ENCODE measurements around the gene ELL2.
"Not testable (repeated sequence)": the region's sequence is repeated elsewhere in the genome, so short reads cannot be mapped to it uniquely, and the experiment has no call there.

Gene ELL2

DNA sequence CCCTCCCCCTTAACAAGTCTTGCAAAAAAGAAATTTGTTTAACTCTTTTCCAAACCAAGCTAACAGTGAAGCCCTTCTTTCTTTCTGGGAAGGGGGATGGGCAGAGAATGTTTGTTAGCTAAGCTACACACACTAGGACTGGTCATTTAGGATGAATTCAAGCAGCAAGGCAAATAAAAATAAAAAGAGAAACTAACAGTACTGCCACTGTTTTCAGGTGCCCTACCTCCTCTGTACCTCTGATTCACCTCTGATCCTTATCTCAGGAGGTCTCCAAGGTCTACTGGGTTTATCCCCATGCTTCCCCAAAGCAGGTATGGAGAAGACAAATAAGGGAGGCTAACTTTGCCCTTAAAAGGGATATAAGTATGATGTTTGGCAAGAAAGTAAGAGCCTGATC lies 52.9 kb downstream of the ELL2 start:
- no peak for DNase-seq (ENCODE audit: low spot score)
- no peak for TF ChIP-seq CTCF (IDR thresholded peaks at IDR 0.05)
- no peak overlapping the region for H3K27ac ChIP-seq
- H3K4me3 ChIP-seq = no peak overlapping the region

DNA sequence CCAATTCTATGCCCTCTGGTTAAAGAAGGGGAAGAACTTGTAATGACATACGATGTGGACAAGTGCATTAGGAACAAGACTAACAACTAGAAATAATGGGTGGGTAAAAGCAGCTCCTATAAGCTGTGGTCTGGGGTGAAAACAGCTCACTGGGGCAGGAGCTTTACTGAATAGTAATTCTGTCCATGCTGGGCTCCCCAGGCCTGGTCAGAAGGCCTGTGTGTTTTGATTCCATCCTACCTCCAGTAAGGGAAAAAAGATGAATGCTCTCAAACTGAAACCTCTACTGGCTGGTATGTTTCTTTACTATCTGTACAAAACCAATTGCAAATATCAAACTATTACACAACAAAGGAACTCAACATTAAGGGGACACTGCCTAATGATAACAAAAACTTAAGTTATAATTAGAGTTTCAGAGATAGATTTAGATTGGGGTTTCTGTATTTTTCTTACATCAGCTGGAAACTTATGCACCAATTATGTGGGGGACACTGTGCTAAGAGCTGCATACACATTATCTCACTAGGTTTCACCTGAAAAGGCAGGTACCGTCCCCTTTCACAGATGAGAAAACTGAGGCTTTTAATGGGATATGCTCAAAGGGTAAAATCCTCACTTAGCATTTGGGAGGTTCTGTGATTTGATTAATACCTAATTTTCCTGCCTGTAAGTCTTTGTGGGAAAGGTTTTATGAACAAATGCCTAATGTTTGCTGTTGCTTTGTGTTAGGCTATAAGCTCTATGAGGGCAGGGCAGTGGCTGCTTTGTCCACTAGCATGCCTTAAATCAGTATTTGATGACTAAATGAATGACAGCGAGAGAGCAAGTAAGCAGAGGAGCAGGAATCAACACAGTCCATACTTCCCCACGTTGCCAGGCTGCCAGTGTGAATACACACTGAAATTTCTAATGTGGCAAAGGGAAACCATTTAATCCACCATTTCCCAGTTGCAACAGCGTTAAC lies 53.6 kb downstream of the ELL2 start:
- TF ChIP-seq CTCF (IDR thresholded peaks at IDR 0.05) = no peak
- no peak overlapping the region for H3K4me3 ChIP-seq
- no peak for DNase-seq (ENCODE audit: low spot score)
- no peak overlapping the region for H3K27ac ChIP-seq

DNA sequence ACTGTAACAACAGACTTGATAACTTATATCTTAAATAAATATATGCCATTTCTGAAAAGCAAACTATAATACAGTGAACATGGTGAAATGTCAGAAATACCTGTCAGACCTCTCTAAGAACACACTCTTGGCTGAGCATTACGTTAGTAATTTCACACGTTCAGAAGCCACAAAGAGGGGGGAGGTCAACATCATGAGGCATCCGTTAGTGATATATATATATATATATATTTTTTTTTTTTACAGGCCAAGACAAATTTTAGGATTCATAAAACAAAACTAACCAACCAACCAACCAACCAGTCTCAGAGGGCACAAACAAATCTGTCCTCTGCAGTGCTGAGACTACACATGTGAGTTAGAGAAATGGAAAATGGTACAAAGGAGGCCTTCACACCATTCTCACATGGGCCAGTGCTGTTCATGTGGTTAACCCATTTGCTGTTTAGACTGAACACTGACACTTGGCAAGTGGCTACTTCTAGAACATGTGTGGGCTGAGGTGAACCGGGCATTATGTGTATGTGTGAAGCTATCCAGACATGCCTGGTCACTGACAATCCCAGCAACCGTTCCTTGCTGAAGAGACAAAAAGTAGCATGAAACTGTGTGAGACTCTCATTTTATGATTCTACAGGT lies 54.5 kb downstream of the ELL2 start:
- H3K27ac ChIP-seq = no peak overlapping the region
- TF ChIP-seq CTCF (IDR thresholded peaks at IDR 0.05) = no peak
- DNase-seq (ENCODE audit: low spot score) = no peak
- H3K4me3 ChIP-seq = no peak overlapping the region

DNA sequence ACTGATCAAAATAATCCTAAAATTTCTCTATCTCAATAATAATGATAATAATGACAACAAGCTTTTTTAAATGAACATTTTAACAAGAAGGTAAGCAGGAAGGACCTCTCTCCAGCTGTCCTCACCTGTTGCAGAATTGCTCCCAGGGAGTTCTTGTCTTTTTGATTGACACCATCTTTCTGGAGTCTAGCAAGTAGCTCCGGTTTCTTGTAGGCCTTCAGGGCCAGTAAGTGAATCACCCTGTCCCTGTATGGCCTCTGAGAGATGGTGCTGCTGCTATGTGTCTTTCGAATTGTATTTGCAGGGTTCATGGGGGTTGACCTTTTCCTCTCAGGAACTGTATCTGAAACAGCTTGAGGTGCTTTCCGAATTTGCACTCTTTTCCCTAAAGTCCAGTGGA lies 55.3 kb downstream of the ELL2 start:
- not testable (repeated sequence) for H3K4me3 ChIP-seq; H3K27ac ChIP-seq; DNase-seq (ENCODE audit: low spot score)

GRCh38 chr5:95904827-95905226 lies 56.8 kb downstream of the ELL2 start:
- TF ChIP-seq CTCF (IDR thresholded peaks at IDR 0.05) = no peak
- Histone ChIP-seq H3K27ac (no peak overlapping the region), H3K4me3 (no peak overlapping the region)
- no peak for DNase-seq (ENCODE audit: low spot score)

GRCh38 chr5:95903838-95904237 lies 57.8 kb downstream of the ELL2 start:
- no peak for TF ChIP-seq CTCF (IDR thresholded peaks at IDR 0.05)
- no peak overlapping the region for H3K27ac ChIP-seq
- H3K4me3 ChIP-seq = no peak overlapping the region
- DNase-seq (ENCODE audit: low spot score) = no peak

DNA sequence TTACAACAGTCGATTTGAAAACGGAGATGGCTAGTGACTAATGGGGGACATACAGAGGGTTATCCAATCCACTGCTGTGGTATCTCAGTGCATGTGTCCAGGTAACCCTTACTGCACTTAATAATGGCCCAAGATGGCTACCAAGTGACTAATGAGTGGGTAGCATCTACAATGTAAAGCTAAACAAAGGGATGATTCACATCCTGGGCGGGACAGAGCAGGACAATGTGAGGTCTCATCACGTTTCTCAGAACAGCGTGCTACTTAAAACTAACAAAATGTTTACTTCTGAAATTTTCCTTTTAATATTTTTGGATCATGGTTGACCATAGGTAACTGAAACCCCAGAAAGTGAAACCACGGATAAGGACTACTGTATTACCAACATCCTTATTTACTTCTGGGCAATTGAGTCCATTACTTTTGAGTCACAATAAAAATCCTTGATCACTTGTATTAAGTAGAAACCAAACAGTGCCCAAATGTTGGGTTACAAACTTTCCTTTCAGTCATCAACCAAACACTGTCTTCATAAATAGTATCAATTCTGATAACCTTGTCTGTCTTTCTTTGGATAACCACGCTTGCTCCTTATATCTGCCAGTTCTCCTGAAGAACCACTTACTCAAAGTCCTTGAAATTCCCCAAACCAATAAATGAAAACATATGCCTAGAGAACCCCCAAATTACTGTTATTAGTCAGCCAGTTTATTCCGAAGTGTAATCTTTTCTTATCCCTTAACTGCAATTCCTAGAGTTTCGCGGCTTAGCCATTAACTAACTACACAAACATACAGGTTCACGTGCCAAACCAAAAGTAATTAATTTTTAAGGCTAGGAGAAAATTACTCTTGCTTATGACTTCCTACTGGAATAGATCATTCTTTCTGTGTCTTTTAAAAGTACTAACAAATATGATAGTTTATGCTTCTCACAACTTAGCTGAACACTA lies 59.7 kb downstream of the ELL2 start:
- no peak overlapping the region for H3K27ac ChIP-seq
- DNase-seq (ENCODE audit: low spot score) = no peak
- H3K4me3 ChIP-seq = no peak overlapping the region
- TF ChIP-seq CTCF (IDR thresholded peaks at IDR 0.05) = no peak

Measured in coronary artery (tissue), 2 donors.